NCI-H2081 treated with DMSO at 0.1 percent for 48 hours (cell line): ENCODE measurements around the gene ADAMTSL3.

Experiments used
- DNase-seq: peaks from one replicate; lab custom pipeline; 2025; lab: John Stamatoyannopoulos, UW

The ADAMTSL3 gene, protein sequence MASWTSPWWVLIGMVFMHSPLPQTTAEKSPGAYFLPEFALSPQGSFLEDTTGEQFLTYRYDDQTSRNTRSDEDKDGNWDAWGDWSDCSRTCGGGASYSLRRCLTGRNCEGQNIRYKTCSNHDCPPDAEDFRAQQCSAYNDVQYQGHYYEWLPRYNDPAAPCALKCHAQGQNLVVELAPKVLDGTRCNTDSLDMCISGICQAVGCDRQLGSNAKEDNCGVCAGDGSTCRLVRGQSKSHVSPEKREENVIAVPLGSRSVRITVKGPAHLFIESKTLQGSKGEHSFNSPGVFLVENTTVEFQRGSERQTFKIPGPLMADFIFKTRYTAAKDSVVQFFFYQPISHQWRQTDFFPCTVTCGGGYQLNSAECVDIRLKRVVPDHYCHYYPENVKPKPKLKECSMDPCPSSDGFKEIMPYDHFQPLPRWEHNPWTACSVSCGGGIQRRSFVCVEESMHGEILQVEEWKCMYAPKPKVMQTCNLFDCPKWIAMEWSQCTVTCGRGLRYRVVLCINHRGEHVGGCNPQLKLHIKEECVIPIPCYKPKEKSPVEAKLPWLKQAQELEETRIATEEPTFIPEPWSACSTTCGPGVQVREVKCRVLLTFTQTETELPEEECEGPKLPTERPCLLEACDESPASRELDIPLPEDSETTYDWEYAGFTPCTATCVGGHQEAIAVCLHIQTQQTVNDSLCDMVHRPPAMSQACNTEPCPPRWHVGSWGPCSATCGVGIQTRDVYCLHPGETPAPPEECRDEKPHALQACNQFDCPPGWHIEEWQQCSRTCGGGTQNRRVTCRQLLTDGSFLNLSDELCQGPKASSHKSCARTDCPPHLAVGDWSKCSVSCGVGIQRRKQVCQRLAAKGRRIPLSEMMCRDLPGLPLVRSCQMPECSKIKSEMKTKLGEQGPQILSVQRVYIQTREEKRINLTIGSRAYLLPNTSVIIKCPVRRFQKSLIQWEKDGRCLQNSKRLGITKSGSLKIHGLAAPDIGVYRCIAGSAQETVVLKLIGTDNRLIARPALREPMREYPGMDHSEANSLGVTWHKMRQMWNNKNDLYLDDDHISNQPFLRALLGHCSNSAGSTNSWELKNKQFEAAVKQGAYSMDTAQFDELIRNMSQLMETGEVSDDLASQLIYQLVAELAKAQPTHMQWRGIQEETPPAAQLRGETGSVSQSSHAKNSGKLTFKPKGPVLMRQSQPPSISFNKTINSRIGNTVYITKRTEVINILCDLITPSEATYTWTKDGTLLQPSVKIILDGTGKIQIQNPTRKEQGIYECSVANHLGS (N-terminal part only)

DNA sequence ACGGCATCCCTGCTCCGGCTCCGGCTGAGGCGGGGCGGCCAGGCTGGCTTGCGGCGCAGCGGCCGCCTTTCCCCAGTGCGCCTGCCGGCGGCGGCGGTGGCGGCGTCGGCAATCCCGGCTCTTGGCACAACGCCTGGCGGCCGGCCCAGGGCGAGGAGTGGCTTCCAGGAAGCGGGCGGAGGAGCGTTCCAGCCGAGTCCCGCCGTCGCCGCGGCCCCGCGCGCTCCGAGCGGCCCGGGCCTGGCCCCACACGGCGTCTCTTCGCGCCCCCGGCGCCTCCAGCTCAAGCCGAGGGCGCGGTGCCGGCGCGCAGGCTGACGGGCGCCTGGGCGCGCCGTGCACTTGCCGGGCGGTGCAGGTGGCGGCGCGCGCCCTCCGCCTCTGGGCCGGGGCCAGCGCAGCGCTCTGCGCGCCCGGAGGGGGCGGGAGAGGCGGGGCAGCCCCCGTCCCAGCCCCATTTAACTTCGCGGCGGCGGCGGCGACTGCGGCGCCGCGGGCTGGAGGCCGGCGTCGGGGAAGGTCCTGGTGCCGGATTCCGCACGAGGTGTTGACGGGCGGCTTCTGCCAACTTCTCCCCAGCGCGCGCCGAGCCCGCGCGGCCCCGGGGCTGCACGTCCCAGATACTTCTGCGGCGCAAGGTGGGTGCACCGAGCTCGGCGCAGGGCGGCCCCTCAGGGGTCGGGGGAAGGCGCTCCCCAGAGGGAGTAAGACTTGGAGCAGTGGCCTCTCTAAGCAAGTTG lies at the start of gene ADAMTSL3:
Gene ADAMTSL3 (plus strand): TSS at position 485 of the 740 bp plus-strand sequence. CDS start 1,639 bp downstream, outside the sequence.
- DNase-seq, result no peak

DNA sequence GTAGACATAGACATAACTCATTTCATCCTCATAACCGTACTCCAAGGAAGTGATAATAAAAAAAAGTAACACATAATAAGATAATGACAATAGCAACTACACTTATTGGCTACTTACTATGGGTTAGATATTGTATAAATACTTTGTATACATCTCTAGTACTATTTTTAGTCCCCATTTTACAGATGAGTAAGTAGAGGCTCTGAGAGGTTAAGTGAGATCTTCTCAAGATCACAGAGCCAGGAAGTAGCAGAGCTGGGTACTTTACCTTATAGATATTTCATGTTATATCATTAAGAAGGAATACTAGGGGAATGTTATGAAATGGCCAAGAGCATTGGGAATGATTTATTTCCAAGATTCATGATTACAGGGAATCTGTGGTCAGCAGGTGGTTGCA lies 49.4 kb upstream of the ADAMTSL3 start:
- DNase-seq, result no peak

DNA sequence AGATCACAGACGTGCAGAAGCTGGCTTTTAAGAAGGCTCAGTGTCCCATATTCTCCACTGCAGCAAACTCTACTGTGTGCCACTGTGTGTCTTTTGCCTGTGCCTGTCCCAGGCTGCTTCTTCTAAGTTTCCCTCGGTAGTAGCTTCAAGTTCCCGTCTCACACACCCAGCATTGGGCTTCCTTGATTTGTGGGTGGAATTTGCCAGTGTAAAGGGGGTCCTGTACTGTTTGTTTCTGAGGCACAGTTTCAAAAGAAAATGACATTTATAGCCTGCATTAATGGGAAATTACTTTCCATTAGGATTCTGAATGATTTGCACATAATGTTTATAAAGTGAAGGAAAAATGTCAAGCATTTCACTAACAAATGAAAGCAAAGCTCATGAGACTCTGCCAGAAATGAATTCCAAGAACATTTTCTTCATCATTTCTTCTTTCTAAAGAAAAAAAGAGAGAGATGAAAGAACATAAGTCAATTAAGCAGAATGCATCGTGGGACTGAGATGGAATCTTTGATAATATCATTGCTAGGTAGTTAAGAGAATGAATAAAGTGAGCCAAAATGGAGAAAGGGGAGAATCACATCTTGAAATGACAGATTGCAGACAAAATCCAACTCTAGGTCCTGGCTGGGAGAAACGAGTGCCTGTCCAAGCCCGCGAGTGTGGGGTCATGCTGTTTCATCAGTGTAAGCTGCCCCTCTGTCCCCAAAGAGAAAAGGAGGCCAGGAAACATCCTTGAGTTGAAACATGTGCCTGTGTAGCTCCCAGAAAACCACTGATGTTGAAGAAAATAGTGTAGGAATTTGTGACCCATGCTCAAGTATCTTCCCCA lies 48.6 kb upstream of the ADAMTSL3 start:
- DNase-seq, result no peak

DNA sequence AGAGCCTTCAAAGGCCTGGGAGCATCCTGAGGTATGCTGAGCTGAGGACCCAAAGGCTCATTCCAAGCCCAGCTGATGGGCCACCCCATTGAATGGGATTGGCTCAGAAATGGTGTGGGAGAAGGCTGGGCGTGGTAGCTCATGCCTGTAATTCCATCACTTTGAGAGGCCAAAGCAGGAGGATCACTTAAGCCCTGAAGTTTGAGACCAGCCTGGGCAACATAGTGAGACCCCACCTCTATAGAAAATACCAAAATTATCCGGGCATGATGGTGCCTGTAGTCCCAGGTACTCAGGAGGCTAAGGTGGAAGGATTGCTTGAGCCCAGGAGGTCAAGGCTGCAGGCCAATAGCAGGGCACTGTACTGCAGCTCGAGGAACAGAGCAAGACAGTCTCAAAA lies 43.8 kb upstream of the ADAMTSL3 start:
- no peak for DNase-seq

DNA sequence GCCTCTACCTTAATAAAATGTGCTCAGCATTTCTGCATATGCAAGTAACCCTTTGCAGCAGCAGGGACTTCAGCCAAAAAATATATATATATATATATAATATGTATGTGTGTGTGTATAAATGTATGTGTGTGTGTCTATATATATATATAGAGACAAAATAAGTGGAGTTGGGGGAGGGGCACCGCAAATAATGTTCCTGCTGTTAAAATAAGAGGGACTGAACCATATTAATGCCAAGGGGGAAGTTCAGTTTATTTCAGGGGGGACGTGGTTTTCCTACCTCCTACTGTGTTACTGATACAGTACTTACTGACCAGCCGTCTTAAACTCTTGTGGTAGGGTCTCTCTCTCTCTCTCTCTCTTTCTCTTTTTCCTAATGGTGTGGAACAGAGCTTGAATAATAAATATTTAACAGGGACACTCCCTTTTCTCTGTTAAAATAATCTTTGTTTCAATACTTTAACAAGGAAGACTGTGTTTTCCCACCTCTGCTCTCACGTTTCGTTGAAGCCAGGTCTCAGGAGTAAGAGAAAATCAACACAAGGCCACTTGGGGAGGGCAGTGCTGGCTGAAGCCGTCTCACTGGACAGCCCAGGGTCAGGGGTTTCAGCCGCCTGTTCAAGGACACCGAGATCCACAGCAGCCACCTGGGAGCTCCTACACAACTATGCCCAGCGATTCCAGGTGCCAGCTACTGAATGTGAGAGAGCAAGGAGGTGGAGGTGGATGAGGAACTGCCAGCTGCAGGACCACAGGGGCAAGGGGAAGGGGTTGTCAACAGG lies 42.8 kb upstream of the ADAMTSL3 start:
- DNase-seq, result no peak

DNA sequence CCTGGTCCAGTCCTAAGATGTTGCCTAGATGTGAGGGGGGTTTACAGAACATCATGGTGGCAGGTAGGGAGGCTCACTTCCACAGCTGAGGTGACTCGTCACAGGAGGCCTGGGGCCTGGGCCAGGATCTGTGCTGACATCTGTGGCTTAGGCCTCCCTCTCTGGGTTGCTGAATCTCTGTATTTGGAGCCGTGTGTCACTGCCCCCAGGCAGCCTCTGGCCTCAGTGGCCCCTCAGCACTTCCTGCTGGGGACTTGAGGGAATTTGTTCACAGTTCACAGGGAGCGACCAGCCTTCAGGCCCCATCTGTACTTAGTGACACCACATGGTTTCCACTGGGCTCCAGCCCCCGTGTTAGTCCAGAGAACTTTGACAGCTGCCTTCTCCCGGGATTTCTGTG lies 41.7 kb upstream of the ADAMTSL3 start:
- DNase-seq, result no peak

DNA sequence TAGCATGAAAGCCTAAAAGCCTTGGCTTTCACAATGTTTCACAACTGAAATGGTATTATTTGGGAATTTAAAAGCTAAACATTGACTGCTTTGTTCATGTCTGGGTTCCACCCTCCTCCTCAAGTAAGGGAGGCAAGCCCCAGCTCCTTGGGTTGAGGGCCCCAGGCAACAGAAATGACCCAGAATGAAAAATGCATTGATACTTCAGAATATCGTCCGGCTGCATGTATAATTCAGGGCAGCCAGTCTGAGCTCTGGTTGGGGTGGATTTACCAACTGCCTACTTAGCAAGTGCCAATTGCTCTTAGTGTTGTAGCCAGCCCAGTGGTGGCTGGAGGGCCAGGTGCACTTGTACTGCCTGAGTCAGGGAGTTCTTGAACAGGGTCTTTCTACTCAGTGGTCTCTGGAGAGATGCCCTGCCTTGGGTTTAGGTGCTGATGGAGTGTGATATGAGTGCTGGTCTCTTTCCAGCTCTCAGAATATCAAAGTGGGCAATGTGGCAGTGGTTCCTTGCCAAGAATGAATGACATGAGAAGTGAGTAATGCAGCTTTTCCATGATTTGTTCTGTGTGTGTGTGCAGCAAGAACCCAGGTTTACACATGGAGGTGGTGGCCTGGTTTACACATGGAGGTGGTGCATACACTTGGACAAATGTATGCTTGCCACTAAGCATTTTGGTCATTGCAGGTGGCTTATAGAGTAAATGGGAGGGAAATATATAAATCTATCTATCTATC lies 40.9 kb upstream of the ADAMTSL3 start:
- no peak for DNase-seq

DNA sequence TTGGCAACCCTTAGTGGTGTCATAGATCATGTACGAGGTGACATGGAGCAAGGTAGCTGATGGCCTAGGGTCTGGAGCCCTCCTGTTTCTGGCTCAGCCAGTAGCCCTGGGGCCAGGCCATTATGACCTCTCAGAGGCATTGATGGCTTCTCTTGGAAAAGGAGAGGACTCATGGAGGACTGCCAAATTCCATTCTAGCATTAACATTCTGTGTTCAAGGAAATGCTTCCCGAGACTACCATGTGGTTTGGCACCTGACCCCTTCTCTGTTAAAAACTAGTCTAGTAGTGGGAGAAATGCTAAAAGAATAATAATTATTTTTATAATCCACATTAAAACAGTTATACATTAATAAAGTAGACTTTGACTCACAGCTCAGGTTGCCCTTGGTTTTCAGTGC lies 40.2 kb upstream of the ADAMTSL3 start:
- no peak for DNase-seq

DNA sequence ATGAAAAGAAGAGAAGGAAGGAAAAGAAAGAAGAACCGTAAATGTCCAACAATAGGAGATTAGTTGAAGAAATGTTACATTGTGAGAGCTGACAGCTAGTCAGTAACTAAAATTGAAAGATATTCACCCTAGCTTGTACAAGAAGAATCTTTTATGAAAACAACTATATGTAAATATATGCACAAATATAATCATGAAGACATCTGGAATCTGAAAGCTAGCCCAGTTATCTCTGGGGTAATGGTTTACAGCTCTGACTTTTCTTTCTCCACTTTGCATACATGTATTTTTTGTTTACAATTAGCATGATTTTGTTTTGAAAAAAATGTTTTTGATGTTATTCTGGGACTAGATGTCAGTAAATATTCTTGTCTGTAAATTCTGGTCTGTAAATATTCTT lies 37.1 kb upstream of the ADAMTSL3 start:
- DNase-seq, result no peak

DNA sequence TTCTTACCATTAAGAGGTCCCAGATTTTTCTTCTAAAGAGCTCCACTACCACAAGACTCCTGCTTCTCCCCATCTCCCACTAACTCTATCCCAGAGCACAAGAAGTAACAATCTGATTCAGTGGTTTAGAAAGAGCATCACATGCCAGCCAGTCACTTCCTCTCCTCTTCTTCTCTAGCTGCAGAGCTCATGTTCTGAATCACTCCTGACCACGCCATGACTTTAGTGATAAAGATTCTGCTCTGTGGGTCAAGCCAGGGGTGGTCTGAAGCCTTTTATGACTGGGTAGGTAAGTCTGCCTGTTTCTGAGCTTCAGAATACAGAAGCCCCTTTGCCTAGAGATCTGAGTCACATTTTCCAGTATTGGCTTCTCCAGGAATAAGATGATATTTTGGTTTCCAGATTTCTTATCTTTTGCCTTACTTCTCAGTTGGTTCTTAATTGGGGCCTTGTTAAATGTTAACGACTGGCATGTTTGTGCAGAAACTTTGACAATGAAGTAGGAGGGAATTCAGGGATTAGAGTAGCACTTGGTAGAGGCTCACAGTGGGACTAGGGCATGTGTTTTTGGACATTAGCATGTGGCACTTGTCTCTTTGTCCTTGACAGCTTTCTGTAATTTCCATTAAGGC lies 27.6 kb upstream of the ADAMTSL3 start:
- DNase-seq, result no peak

DNA sequence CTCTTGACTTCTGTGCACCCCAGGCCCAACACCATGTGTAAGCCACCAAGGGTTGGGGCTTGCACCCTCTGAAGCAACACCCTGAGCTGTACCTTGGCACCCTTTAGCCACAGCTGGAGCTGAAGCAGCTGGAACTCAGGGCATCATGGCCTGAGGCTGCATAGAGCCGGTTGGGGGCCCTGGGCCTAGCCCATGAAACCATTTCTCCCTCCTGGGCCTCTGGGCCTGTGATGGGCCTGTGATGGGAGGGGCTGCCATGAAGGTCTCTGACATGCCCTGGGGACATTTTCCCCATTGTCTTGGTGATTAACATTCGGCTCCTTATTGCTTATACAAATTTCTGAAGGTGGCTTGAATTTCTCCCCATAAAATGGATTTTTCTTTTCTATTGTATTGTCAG lies 22.4 kb upstream of the ADAMTSL3 start:
- DNase-seq, result no peak

DNA sequence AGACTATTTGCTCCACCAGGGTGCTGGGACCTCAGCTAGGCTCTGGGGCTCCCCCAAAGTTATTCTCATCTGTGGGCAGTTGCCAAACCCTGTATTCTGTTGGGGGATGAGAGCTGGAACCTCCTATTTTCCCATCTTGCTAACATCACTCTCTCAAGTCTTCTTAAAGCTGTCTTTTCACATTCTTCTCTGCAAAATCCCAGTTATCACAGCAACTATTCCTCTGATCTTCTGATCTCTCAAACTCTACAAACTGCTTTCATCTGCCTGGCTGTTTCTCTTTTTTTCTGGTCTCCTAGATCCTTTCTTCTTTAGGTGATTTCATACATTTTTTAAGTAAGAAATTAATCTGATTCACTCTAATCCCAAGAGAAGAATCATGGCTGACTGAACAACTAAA lies 10.7 kb upstream of the ADAMTSL3 start:
- DNase-seq, result no peak

DNA sequence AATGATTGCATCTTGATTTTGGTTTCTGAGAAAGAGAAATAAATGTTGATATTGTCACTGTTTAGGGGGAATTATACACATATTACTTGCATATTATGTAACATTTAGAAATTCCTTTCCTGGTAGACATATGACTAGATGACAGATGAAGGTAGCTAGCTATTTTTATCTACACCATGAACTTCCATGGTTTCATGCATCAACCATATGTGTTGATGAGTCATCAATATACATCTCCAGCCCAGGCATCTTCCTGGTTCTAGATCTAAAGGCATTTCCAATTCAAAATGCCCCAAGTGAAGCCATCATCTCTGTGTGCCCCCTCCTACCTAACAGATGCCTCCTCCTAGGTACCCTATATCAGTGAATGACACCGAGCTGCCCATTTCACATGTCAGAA lies 9.5 kb upstream of the ADAMTSL3 start:
- no peak for DNase-seq

DNA sequence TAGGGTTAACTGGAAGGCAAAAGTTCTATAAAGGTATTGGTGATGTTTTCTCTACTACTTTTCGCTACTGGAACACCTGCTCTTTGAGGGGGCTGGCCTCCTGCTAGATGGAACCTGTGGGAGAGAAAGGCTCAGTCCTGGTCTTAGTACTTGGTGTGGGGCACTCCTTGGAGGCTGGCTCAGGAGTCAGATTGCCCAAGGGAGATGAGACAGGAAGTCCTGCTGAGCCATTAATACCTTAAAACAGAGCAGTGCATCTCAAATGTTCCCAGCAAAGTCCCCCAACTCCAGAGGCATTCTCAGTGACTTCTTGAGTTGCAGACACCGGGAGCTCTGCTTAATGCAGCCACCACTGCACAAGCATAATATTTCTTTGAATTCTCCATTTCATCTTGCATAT lies 3.1 kb upstream of the ADAMTSL3 start:
- no peak for DNase-seq

DNA sequence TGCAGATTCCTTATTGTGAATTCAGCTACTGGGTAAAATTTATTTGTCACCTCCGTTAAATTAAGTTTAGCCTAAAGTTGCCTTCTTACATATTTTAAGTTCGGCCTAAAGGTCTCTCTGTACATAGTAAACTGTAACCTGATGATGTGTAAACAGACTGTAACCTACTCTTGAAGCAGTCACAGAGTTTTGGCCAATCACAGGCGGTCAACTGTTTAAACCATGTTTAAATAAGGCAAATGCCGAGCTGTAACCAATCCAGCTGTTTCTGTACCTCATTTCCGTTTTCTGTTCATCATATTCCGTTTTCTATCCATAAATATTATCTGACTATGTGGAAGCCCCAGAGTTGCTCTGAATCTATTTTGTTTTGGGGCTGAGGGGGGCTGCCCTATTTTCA lies 2.4 kb upstream of the ADAMTSL3 start:
- DNase-seq, result no peak

DNA sequence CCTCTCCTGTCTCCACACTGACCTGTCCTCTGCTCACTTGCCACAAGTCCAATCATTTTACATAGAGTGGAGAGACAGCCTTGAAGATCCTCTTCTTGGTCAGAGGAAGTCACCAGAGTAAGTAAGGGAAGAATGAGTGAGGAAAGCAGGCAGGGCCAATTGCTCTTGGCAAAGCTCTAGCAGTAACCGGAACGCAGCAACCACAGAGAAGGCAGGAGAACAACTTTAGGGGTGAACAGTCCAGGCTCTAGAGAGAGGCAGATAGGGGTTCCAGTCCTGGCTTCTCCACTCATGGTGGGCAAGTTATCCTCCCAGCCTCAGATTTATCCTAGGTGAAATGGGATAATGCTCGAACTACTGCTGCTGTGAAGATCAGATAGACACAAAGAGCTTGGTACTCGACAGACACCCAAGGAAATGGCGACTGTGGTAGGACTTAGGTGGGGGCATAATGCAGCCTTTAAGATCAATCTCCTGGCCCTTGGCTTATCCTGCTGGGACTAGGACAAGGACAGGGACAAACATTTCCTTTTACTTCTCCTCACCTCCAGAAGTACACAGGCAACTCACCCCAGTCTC lies 1.2 kb upstream of the ADAMTSL3 start:
- DNase-seq, result no peak

DNA sequence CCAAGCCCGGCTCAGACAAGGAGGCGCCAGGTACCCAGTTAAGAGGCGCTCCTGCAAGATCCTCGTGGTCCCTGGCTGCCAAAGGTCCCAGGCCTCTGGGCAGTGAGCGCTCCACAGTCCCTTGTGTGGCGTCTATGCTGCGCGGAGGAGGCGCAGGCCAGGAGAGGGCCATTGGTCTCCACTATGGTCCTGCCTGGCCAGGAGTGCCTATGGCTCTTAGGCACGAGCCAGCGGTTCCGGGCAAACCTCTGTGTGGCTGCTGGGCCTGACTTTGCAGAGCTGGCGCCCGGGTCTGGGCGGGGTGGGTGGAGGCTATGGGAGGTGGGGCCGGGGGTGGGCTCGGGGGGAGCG lies 660 bp upstream of the ADAMTSL3 start:
- DNase-seq, result no peak
